Left lung (tissue), 10 donors: ENCODE measurements around the gene GCSH. TPM values are rescaled to one million over a fixed set of nuclear protein-coding genes. Genes with fewer than 3 reads are reported as not detected.
"Not testable (repeated sequence)": the region's sequence is repeated elsewhere in the genome, so short reads cannot be mapped to it uniquely, and the experiment has no call there.

Experiments used
- ATAC-seq: fragments of 200-7000 bp; cut with Tn5 transposase; one replicate; pipeline ENCODE4 v1.9.1; 2020; ENCODE audit warnings: moderate library complexity
- DNase-seq, 4 donors: peaks; one replicate each; pipeline ENCODE4 v3.0.0-alpha.2; 2013 to 2020
- H3K27ac ChIP-seq, 2 donors: fragments of 200-600 bp; sonication (generic) in 1 of 2; one replicate each; pipeline versions ENCODE4 v1.5.0 to v1.8.0; 2020 to 2021
- H3K27me3 ChIP-seq, 2 donors: fragments of 200-600 bp; sonication (generic) in 1 of 2; one replicate each; pipeline versions ENCODE4 v1.5.0 to v1.8.0; 2020 to 2021
- H3K36me3 ChIP-seq, 2 donors: fragments of 200-600 bp; sonication (generic) in 1 of 2; one replicate each; pipeline versions ENCODE4 v1.5.0 to v1.8.0; 2020 to 2021
- H3K4me1 ChIP-seq, 2 donors: fragments of 200-600 bp; one replicate each; pipeline ENCODE4 v1.8.0; 2021
- H3K4me3 ChIP-seq, 2 donors: fragments of 200-600 bp; sonication (generic) in 1 of 2; one replicate each; pipeline versions ENCODE4 v1.5.0 to v1.8.0; 2020 to 2021; ENCODE audit warnings: mild to moderate bottlenecking in 1 of 2
- H3K9me3 ChIP-seq, 2 donors: fragments of 200-600 bp; sonication (generic) in 1 of 2; one replicate each; pipeline versions ENCODE4 v1.5.0 to v1.8.0; 2020 to 2021
- intact Hi-C, 2 donors: fragments of 100-400 bp; cut with DNase I; formaldehyde crosslinking; loops; one replicate each; pipeline versions ENCODE4 v1.11.2 to v1.14.2; 2022
- polyA plus RNA-seq, 6 donors: library from polyadenylated mRNA; unstranded; fragments of 120-200 nt; gene quantifications; one replicate each; pipeline ENCODE4 v1.2.1, GENCODE V29; 2013; ENCODE audit not compliant: insufficient read length in 6 of 6
- total RNA-seq, 2 donors: library from RNA; stranded (reverse); fragmentation: NEBNext Ultra II Directional; extraction: Animal tissue kit (Norgen Biotek cat#: 25700); gene quantifications; one replicate each; pipeline ENCODE4 v1.2.1, GENCODE V29; 2021
- TF ChIP-seq, protein P1 (sequence below), 2 donors: fragments of 200-600 bp; sonication (generic) in 1 of 2; IDR thresholded peaks; one replicate each; pipeline versions ENCODE4 v1.5.0 to v1.8.0; 2021; ENCODE audit warnings: antibody characterized with exemption in 2 of 2
- donor health status: DM: no; HTN: yes; CAD: no.
- donor health status: DM: no; HTN: no; CAD: no.

The GCSH gene
- total and polyA plus RNA-seq, 8 donors: 22.2 to 68.9 (median 65.4) TPM

DNA sequence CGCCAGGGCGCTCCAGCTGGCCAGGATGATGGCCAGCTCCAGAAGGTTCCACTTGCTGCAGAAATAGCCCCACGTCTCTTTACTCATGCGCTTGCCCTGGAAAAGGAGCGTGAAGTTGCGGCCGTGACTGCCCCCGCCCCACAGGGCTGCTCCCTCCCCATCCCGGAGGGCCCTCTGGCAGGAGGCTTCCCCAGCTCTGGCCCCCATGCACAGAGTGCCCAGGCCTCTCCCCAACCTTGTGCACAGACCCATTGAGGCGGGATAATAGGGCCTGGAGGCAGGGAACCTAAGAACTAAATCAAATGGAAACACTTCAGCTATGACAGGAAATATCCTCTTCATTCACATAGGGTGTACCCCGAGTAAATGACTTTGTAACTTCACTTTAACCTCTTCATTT lies 21.2 kb upstream of the GCSH start:
- TF ChIP-seq, protein P1, sequence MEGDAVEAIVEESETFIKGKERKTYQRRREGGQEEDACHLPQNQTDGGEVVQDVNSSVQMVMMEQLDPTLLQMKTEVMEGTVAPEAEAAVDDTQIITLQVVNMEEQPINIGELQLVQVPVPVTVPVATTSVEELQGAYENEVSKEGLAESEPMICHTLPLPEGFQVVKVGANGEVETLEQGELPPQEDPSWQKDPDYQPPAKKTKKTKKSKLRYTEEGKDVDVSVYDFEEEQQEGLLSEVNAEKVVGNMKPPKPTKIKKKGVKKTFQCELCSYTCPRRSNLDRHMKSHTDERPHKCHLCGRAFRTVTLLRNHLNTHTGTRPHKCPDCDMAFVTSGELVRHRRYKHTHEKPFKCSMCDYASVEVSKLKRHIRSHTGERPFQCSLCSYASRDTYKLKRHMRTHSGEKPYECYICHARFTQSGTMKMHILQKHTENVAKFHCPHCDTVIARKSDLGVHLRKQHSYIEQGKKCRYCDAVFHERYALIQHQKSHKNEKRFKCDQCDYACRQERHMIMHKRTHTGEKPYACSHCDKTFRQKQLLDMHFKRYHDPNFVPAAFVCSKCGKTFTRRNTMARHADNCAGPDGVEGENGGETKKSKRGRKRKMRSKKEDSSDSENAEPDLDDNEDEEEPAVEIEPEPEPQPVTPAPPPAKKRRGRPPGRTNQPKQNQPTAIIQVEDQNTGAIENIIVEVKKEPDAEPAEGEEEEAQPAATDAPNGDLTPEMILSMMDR (IDR thresholded peaks at IDR 0.05): no peak
- no peak overlapping the region for H3K4me3 ChIP-seq
- H3K27ac ChIP-seq: no peak overlapping the region
- intact Hi-C loops: no loop called here
- DNase-seq: no peak
- no peaks in the 10 kb centered on the region for H3K4me1 ChIP-seq
- no peaks in the 10 kb centered on the region for H3K36me3 ChIP-seq
- H3K27me3 ChIP-seq: peaks cover 0 to 9% of the 10 kb centered on the region in 2 donors
- ATAC-seq: no peak
- H3K9me3 ChIP-seq: no peaks in the 10 kb centered on the region

DNA sequence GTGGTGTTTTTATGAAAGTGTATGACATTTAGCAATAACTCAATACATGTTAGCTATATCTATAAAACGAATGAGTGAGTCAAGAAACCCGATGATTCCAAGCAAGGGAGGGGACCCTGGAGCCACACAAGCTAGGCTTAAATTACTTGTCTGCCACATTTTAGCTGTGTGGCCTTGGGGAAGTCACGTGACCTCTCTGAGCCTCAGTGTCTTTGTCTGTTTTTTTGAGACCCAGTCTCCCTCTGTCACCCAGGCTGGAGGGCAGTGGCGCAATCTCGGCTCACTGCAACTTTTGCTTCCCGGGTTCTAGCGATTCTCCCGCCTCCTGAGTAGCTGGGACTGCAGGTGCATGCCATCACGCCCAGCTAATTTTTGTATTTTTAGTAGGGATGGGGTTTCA lies 20.1 kb upstream of the GCSH start:
- Histone ChIP-seq H3K27ac (no peak overlapping the region), H3K36me3 (no peaks in the 10 kb centered on the region), H3K9me3 (no peaks in the 10 kb centered on the region), H3K4me3 (no peak overlapping the region), H3K4me1 (no peaks in the 10 kb centered on the region), H3K27me3 (peaks cover 0 to 9% of the 10 kb centered on the region in 2 donors)
- TF ChIP-seq, protein P1 (IDR thresholded peaks at IDR 0.05): no peak
- intact Hi-C loops: no loop called here
- ATAC-seq (no peak), DNase-seq (no peak)

DNA sequence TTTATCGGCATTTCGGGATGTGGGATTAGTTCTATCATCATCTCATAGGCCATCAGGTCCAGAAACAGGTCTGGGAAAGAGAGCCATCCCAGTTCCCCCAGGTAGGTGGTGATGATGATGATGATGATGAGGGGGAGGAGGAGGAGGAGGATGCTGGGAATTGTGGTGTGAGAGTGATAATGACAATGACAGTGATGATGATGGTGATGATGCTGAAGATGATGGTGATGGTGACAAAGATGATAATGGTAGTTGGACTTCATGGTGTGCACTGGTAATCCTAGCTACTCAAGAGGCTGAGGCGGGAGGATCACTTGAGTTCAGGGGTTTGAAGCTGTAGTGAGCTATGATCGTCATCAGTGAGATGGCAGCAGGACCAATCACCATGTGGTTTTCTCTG lies 16.3 kb upstream of the GCSH start:
- ATAC-seq: no peak
- Histone ChIP-seq H3K4me3 (no peak overlapping the region), H3K27ac (no peak overlapping the region), H3K27me3 (peaks cover 0 to 9% of the 10 kb centered on the region in 2 donors), H3K36me3 (no peaks in the 10 kb centered on the region), H3K9me3 (no peaks in the 10 kb centered on the region), H3K4me1 (no peaks in the 10 kb centered on the region)
- no peak for DNase-seq
- intact Hi-C loops: no loop called here
- TF ChIP-seq, protein P1 (IDR thresholded peaks at IDR 0.05): no peak

DNA sequence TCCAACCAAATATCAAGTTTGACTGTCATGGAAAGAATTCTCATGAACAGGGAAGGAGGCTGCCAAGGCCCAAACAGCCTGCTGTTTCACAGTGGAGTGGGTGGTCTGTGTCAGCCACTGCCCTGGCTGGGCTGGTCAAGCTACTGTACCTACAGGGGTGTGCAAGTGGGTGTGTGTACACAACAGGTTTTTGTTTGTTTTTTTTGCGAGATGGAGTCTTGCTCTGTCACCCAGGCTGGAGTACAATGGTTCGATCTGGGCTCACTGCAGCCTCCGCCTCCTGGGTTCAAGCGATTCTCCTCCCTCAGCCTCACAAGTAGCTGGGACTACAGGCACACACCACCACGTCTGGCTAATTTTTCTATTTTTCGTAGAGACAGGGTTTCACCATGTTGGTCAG lies 13.1 kb upstream of the GCSH start:
- H3K27me3 ChIP-seq, H3K4me1 ChIP-seq, intact Hi-C loops, H3K4me3 ChIP-seq, H3K9me3 ChIP-seq, DNase-seq, ATAC-seq, H3K36me3 ChIP-seq, H3K27ac ChIP-seq: not testable (repeated sequence)

DNA sequence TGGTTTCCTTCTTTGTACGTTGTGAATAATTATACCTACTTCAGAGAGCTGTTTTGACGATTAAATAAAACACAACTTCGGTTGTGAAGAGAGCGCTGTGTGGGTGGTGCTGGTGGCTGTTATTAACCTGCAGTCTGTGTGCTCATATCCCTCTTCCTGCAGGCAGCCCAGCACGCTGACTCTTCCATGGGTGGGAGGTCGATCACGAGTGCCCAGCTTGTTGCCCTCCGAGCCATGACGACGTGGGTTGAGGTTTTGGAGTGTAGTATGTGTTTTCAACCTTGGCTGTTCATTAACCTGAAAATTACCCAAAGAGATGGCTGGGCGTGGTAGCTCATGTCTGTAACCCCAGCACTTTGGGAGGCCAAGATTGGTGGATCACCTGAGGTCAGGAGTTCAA lies 11.3 kb upstream of the GCSH start:
- no peak overlapping the region for H3K27ac ChIP-seq
- DNase-seq (no peak), ATAC-seq (no peak)
- no peak overlapping the region for H3K4me3 ChIP-seq
- TF ChIP-seq, protein P1 (IDR thresholded peaks at IDR 0.05): no peak
- no peaks in the 10 kb centered on the region for H3K4me1 ChIP-seq
- H3K36me3 ChIP-seq: no peaks in the 10 kb centered on the region
- H3K27me3 ChIP-seq: no peaks in the 10 kb centered on the region
- intact Hi-C loops: no loop called here
- no peaks in the 10 kb centered on the region for H3K9me3 ChIP-seq

DNA sequence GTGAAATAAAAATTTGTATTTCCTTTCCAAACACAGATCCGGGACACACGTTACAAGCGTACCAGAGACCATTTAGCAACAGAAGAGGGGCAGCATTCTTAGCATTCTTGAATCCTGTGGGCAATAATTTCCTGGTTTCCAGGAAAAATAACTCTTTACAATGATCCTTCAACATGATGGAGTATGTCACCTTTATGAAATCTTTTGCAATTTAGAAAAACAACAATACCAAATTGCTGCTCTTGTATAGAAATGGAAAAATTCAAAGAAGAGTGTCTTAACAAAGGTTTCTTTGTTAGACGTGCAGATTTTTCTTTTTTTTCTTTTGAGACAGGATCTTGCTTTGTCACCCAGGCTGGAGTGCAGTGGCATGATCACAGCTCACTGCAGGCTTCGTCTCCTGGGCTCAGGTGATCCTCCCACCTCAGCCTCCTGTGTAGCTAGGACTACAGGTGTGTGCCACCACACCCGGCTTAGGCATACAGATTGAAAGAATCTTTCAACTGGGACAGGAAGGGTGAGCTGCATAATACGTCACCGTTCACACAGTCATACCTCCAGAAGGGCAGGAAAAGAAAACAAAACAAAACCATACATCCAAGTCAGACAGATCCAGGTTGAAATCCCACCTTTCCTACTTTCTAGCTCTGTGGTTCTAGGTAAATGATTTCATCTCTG lies 10.8 kb upstream of the GCSH start:
- H3K27ac ChIP-seq: no peak overlapping the region
- intact Hi-C loops: no loop called here
- no peaks in the 10 kb centered on the region for H3K9me3 ChIP-seq
- H3K4me3 ChIP-seq: no peak overlapping the region
- no peaks in the 10 kb centered on the region for H3K36me3 ChIP-seq
- DNase-seq (no peak), ATAC-seq (no peak)
- TF ChIP-seq, protein P1 (IDR thresholded peaks at IDR 0.05): no peak
- no peaks in the 10 kb centered on the region for H3K27me3 ChIP-seq
- no peaks in the 10 kb centered on the region for H3K4me1 ChIP-seq
